Caco-2 (cell line): Measurements from ENCODE around the gene PKNOX1. TPM values are rescaled to one million over a fixed set of nuclear protein-coding genes. Genes with fewer than 3 reads are reported as not detected.
"Not testable (repeated sequence)": the region's sequence is repeated elsewhere in the genome, so short reads cannot be mapped to it uniquely, and the experiment has no call there.

Source experiments
- BruUV-seq: library from RNA; stranded (reverse); fragments of 400-500 nt; replicated peaks from 2 replicates; lab custom pipeline; 2021; lab: Mats Ljungman, UMichigan
- CTCF ChIA-PET: fragments of 300-600 bp; sonication (Branson Sonifier 250); formaldehyde crosslinking; loops from one replicate; lab custom pipeline; 2022; ENCODE audit warnings: antibody characterized with exemption; lab: Charles Lee
- POLR2A ChIA-PET: fragments of 300-600 bp; sonication (Branson Sonifier 250); formaldehyde crosslinking; loops from one replicate; lab custom pipeline; 2022; ENCODE audit warnings: antibody characterized with exemption; lab: Charles Lee
- DNase-seq, 2 experiments: peaks; one replicate each; pipeline versions ENCODE4 v3.0.0 to v3.0.0-alpha.2; 2020 to 2022
- H3K27me3 ChIP-seq: replicated peaks from 2 replicates; pipeline ENCODE4 v1.6.0; 2011; ENCODE audit warnings: low read length; ENCODE audit not compliant: control insufficient read depth, insufficient read depth
- H3K36me3 ChIP-seq: 2 replicates; pipeline ENCODE4 v1.5.1; 2011; ENCODE audit warnings: low read length; ENCODE audit not compliant: control insufficient read depth, insufficient read depth
- H3K4me1 ChIP-seq: fragments of 250-450 bp; sonication (Bioruptor Pico); 2 replicates; pipeline ENCODE4 v1.5.1; 2020; ENCODE audit warnings: mild to moderate bottlenecking
- H3K4me3 ChIP-seq: 2 replicates; pipeline ENCODE4 v1.5.1; 2011; ENCODE audit warnings: low read depth, mild to moderate bottlenecking, control low read depth, low read length
- H3K9me3 ChIP-seq: fragments of 250-450 bp; sonication (Bioruptor Pico); 2 replicates; pipeline ENCODE4 v1.5.1; 2020; ENCODE audit warnings: mild to moderate bottlenecking, moderate library complexity
- H3K27ac Mint-ChIP-seq: one replicate; pipeline ENCODE4 v1.8.0; 2022; ENCODE audit warnings: mixed read lengths; ENCODE audit not compliant: unreplicated experiment
- H3K27me3 Mint-ChIP-seq: one replicate; pipeline ENCODE4 v1.8.0; 2022; ENCODE audit warnings: mixed read lengths; ENCODE audit not compliant: insufficient read depth, unreplicated experiment
- H3K36me3 Mint-ChIP-seq: one replicate; pipeline ENCODE4 v1.8.0; 2022; ENCODE audit warnings: mild to moderate bottlenecking, mixed read lengths; ENCODE audit not compliant: insufficient read depth, unreplicated experiment
- H3K4me1 Mint-ChIP-seq: one replicate; pipeline ENCODE4 v1.8.0; 2022; ENCODE audit warnings: low read depth, mixed read lengths; ENCODE audit not compliant: unreplicated experiment
- H3K4me3 Mint-ChIP-seq: one replicate; pipeline ENCODE4 v1.8.0; 2022; ENCODE audit warnings: mild to moderate bottlenecking, moderate library complexity, mixed read lengths; ENCODE audit not compliant: unreplicated experiment
- H3K9me3 Mint-ChIP-seq: one replicate; pipeline ENCODE4 v1.8.0; 2022; ENCODE audit warnings: mixed read lengths; ENCODE audit not compliant: unreplicated experiment
- intact Hi-C: fragments of 100-400 bp; cut with micrococcal nuclease; formaldehyde crosslinking; loops from one replicate; pipeline ENCODE4 v1.10.0; 2022; ENCODE audit not compliant: unreplicated experiment
- total RNA-seq: library from RNA; stranded (reverse); gene quantifications from 2 replicates; pipeline ENCODE4 v1.2.3, GENCODE V29; 2022
- TF ChIP-seq, protein P1 (sequence below), 2 experiments: fragments of 200-600 bp in 1 of 2; IDR thresholded peaks; 1 replicate in 1 of 2; 2 replicates in 1 of 2; pipeline versions ENCODE4 v1.5.1 to v1.8.0; 2011 to 2022; ENCODE audit warnings: antibody characterized with exemption in 1 of 2, control low read depth in 1 of 2, inconsistent platforms in 1 of 2, low read depth in 1 of 2, low read length in 1 of 2, mild to moderate bottlenecking in 1 of 2, moderate library complexity in 1 of 2; ENCODE audit not compliant: insufficient read depth in 1 of 2, severe bottlenecking in 1 of 2, unreplicated experiment in 1 of 2

PKNOX1 gene
- total RNA-seq, 1 experiment from 2014 or later, result 10.7 TPM

GRCh38 chr21:42999152-42999551 is 24.8 kb downstream of the PKNOX1 start:
- BruUV-seq, H3K4me1 ChIP-seq, H3K4me1 Mint-ChIP-seq, H3K27ac Mint-ChIP-seq, DNase-seq, intact Hi-C loops, H3K36me3 ChIP-seq, H3K27me3 Mint-ChIP-seq, CTCF ChIA-PET, H3K4me3 ChIP-seq, H3K27me3 ChIP-seq, POLR2A ChIA-PET, H3K4me3 Mint-ChIP-seq: not testable (repeated sequence)
- Mint-ChIP-seq H3K9me3 (peaks cover 35% of the 10 kb centered on the region), H3K36me3 (peaks cover 11% of the 10 kb centered on the region)
- H3K9me3 ChIP-seq, result peaks cover 20% of the 10 kb centered on the region

DNA sequence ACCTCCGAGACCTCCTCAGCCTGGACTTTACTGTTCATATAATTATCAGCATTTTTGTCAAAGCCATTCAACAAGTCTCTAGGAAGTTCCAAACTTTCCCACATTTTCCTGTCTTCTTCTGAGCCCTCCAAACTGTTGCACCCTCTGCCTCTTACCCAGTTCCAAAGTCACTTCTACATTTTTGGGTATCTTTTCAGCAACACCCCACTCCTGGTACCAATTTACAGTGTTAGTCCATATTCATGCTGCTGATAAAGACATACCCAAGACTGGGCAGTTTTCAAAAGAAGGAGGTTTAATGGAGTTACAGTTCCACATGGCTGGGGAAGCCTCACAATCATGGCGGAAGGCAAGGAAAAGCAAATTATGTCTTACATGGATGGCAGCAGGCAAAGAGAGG is 25.7 kb downstream of the PKNOX1 start:
- H3K9me3 ChIP-seq, result peaks cover 20% of the 10 kb centered on the region
- H3K36me3 ChIP-seq, POLR2A ChIA-PET, CTCF ChIA-PET, H3K4me1 Mint-ChIP-seq, H3K4me1 ChIP-seq, H3K4me3 Mint-ChIP-seq, DNase-seq, H3K27me3 Mint-ChIP-seq, intact Hi-C loops, BruUV-seq, H3K4me3 ChIP-seq, H3K27me3 ChIP-seq: not testable (repeated sequence)
- H3K27ac Mint-ChIP-seq, result peak overlapping the region; percentile 72
- peaks cover 35% of the 10 kb centered on the region for H3K9me3 Mint-ChIP-seq
- H3K36me3 Mint-ChIP-seq, result peaks cover 11% of the 10 kb centered on the region

DNA sequence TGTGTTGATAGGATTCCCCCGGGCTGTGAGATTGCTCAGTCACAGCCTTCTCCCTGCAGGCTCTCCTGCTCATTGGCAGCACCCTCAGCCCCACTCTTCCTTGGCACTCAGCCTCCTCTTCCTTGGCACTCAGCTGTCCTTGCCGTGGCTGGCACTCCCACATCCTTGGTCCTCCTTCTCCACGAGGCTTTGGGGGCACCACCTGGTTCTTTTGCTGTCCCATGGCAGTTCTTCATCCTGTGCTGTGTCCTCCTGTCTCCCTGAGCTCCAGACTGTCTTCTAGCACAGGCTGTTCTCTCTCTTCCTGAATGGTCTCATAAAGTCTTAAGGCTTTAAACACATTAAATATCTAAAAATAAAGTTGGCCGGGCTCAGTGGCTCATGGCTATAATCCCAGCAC is 27.0 kb downstream of the PKNOX1 start:
- CTCF ChIA-PET, result no interaction called here
- no TSS peak for BruUV-seq
- peaks cover 20% of the 10 kb centered on the region for H3K9me3 ChIP-seq
- no peak overlapping the region for H3K27ac Mint-ChIP-seq
- H3K4me1 Mint-ChIP-seq, result peaks cover 7% of the 10 kb centered on the region
- H3K9me3 Mint-ChIP-seq, result peaks cover 35% of the 10 kb centered on the region
- H3K27me3 ChIP-seq, result no peaks in the 10 kb centered on the region
- DNase-seq, result no peak
- TF ChIP-seq, protein P1, sequence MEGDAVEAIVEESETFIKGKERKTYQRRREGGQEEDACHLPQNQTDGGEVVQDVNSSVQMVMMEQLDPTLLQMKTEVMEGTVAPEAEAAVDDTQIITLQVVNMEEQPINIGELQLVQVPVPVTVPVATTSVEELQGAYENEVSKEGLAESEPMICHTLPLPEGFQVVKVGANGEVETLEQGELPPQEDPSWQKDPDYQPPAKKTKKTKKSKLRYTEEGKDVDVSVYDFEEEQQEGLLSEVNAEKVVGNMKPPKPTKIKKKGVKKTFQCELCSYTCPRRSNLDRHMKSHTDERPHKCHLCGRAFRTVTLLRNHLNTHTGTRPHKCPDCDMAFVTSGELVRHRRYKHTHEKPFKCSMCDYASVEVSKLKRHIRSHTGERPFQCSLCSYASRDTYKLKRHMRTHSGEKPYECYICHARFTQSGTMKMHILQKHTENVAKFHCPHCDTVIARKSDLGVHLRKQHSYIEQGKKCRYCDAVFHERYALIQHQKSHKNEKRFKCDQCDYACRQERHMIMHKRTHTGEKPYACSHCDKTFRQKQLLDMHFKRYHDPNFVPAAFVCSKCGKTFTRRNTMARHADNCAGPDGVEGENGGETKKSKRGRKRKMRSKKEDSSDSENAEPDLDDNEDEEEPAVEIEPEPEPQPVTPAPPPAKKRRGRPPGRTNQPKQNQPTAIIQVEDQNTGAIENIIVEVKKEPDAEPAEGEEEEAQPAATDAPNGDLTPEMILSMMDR (IDR thresholded peaks at IDR 0.05; ENCODE audit: insufficient read depth in 1 of 2, low read depth in 1 of 2, low read length in 1 of 2, severe bottlenecking in 1 of 2, unreplicated experiment in 1 of 2), result no peak
- intact Hi-C loops, result no loop called here
- POLR2A ChIA-PET, result no interaction called here
- peaks cover 11% of the 10 kb centered on the region for H3K36me3 Mint-ChIP-seq
- H3K4me3 ChIP-seq, result no peak overlapping the region
- no peak overlapping the region for H3K4me3 Mint-ChIP-seq
- peaks cover 2% of the 10 kb centered on the region; the same call in 1 of the 2 replicates for H3K4me1 ChIP-seq
- H3K27me3 Mint-ChIP-seq, result no peaks in the 10 kb centered on the region
- no peaks in the 10 kb centered on the region for H3K36me3 ChIP-seq

DNA sequence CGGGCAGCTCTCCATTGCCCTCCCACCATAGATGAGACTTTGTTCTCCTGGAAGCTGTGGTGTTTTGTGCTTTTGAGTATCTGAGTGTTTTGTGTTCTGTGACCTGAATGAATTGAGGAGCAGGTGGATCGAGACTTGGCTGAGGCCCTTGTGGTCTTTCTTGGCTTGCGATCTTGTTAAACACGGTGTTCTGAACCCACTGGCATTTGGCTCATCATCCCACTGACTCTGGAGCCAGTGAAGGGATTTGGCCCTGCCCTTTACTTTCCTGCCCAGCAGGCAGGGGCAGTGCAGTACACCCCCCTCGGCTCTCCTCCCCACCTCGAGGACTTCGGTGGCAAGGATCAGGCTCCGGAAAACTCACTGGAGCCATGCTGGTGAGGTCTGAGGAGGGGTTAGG is 30.6 kb downstream of the PKNOX1 start:
- Mint-ChIP-seq H3K4me3 (no peak overlapping the region), H3K4me1 (peaks cover 12% of the 10 kb centered on the region), H3K27ac (no peak overlapping the region), H3K36me3 (peaks cover 11% of the 10 kb centered on the region), H3K9me3 (peaks cover 18% of the 10 kb centered on the region), H3K27me3 (no peaks in the 10 kb centered on the region)
- Histone ChIP-seq H3K9me3 (peaks cover 5% of the 10 kb centered on the region), H3K4me3 (no peak overlapping the region), H3K27me3 (no peaks in the 10 kb centered on the region), H3K4me1 (peaks cover 15% of the 10 kb centered on the region), H3K36me3 (no peaks in the 10 kb centered on the region)
- POLR2A ChIA-PET, result no interaction called here
- intact Hi-C loops, result no loop called here
- no TSS peak for BruUV-seq
- CTCF ChIA-PET, result no interaction called here
- TF ChIP-seq, protein P1 (IDR thresholded peaks at IDR 0.05; ENCODE audit: insufficient read depth in 1 of 2, low read depth in 1 of 2, low read length in 1 of 2, severe bottlenecking in 1 of 2, unreplicated experiment in 1 of 2), result no peak
- DNase-seq, result no peak
